GM10847 (cell line): ENCODE measurements around the gene RFX3.

ENCODE experiments used
- POLR2A ChIP-seq: IDR thresholded peaks from 2 replicates; pipeline ENCODE4 v1.6.1; 2011; ENCODE audit not compliant: insufficient read length; ENCODE audit errors: extremely low read depth

Gene RFX3

GRCh38 chr9:3473405-3473804 lies 52.4 kb downstream of the RFX3 start:
- TF ChIP-seq POLR2A, result no peak

- TF ChIP-seq POLR2A, result no peak
Observed at GRCh38 chr9:3471883-3472282, 53.9 kb downstream of the RFX3 start.

DNA sequence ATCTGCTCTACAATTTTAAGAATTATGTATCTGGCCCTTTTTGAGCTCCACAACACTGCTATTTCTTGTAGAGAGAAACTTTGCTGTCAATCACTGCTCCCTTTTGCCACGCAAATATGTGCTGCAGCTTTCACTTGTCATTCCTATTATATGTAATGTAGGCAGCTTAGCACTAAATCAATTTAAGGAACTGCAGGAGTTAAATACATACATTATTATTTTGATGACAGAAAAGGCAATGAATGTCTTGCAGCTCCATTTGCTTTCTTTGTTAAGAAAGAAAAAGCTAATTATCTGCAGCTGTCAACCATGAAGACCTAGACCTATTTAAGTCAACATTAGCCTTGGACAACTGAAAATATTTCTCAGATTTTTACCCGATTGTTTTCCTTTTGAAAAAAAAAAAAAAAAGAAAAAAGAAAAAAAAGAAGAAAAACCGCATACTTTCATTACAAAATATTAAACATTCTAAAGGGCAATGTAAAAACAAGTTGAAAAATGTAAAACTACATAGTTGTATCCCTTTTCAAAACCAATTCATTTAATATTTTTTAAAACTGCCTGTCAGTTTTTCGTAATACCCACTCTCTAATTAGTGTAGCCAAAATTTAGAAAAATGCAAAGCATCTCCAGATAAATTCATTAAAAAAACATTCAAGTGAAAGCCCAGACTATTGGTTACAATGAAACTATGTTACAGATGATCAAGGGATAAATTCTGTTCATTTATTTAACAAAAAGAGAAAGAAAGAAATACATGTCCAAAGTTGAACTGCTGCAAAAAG lies 57.2 kb downstream of the RFX3 start:
- no peak for TF ChIP-seq POLR2A

GRCh38 chr9:3467593-3468219 lies 58.1 kb downstream of the RFX3 start:
- TF ChIP-seq POLR2A, result no peak

DNA sequence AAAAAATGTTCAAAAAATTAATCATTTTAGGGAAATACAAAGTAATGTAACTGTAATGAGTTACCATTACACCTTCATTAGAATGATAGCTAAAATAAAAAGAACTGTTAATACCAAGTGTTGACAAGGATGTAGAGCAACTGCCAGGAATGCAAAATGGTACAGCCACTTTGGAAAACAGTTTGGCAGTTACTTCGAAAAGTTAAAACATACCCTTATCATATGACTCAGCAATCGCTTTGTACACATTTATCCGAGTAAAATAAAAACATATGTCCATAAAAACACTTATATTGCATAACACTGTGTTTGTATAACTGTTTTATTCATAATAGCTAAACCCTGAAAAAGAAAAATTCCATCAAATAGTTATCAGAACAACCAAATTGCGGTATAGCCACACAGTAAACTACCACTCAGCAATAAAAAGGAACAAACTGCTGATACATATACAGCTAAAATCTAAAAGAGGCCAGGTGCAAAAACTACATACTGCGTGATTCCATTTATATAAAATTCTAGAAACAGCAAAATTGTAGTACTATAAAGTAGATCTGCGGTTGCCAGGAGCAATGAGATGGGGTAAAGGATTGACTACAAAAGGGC lies 61.7 kb downstream of the RFX3 start:
- no peak for TF ChIP-seq POLR2A

GRCh38 chr9:3458806-3459475 lies 66.9 kb downstream of the RFX3 start:
- TF ChIP-seq POLR2A, result no peak

DNA sequence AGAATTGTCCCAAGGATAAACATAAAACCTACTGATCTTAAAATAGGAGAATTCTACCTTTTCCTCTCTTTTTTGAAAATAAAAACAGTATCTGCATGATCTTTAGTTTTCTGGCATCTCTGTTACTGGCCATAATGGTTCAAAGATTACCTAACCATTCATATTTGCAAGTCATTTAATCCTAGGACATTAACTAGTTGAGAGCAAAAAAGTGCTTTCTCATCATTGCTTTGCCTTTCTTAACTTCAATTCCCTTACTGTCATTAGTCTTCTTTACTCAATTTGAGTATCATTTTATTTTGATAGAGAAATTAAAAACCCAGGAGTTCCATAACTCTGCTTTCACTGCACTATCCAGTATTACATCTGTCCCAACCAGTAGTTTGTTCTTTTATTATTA lies 68.6 kb downstream of the RFX3 start:
- no peak for TF ChIP-seq POLR2A

DNA sequence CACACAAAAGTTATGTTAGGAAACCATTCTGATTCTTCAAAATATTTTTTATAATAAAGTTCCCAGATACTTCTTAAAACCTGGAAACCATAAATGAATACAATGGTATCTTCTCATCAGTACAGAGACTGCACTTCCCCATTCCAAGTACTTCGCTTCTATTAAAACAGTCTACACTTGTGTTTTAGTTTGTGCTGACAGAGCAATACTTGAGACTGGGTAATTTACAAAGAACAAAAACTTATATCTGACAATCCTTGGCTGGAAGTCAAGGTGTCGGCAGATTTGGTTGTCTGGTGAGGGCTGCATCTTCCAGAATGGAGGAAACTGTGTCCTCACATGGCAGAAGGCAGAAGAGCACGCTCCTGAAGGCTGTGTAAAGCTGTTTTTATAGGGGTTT lies 70.1 kb downstream of the RFX3 start:
- no peak for TF ChIP-seq POLR2A

DNA sequence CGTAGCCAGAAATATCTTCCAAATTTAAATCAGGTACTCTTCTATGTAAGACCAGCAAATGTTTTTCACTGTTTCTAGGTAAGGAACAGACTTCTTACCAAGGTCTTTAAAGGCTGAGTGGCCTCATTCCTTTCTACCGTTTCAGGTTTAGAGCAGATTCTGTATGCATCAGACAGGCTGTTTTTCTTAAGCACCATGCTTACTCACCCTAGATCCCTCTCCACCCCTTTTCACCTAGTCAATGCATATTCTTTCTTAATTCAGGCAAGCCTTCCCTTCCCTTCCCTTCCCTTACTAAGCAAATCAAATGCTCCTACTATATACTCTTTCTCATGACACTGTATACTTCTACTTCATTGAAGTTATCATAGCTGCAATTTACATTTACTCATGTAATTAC lies 70.7 kb downstream of the RFX3 start:
- no peak for TF ChIP-seq POLR2A

DNA sequence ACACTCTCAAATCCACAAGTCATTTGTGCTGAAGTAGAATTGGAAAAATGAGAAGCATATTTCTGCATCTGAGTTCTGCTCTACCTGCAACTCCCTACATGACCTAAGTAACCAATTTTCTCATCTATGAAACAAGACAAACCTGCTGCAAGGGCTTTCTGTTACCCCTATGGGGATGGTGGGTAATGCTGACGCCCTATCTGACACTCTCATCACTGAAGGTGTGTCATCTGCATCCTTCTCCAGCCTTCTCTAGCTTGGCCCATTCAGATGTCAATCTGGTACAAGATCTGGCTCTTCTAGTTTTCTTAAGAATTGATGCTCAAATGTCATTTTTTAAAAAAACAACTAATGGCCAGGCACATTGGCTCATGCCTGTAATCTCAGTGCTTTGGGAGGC lies 73.8 kb downstream of the RFX3 start:
- no peak for TF ChIP-seq POLR2A

DNA sequence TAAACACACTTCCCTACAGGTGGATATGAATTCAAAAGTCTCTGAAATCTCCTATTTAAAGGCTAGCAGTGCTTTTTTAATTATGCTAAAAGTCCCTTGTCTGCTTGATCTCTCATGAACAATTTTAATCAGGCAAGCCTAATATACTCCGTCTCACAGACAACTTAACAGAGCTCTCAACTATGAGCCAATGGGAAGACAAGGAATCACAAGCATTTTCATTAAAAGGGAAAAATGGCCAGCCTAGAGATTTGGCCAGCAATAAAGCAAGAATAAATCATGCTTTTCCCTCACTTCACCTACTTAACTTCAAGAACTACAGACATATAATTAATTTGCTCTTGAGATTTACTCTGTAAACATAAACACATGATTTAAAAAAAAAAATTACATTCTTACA lies 78.0 kb downstream of the RFX3 start:
- no peak for TF ChIP-seq POLR2A

DNA sequence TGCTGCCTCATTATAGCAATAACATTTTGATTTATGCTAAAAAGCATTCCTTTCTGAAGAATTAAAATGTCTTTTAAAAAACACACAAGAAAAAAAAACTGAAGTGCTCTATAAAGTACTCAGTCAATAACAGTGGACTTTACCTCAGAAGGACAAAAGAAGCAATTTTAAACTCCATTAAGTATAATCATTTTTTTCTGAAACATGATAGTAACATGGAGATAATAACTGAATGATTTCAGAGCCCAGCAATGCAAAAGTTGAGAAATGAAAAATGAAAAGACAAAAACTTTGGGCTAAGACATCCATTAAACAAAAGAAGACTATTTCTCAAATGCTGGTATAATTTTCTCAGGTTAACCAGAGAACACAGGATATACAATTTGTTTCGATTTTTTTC lies 78.7 kb downstream of the RFX3 start:
- no peak for TF ChIP-seq POLR2A

- TF ChIP-seq POLR2A, result no peak
Observed at GRCh38 chr9:3446313-3446712, 79.5 kb downstream of the RFX3 start.

- no peak for TF ChIP-seq POLR2A
Observed at GRCh38 chr9:3444016-3444415, 81.8 kb downstream of the RFX3 start.

DNA sequence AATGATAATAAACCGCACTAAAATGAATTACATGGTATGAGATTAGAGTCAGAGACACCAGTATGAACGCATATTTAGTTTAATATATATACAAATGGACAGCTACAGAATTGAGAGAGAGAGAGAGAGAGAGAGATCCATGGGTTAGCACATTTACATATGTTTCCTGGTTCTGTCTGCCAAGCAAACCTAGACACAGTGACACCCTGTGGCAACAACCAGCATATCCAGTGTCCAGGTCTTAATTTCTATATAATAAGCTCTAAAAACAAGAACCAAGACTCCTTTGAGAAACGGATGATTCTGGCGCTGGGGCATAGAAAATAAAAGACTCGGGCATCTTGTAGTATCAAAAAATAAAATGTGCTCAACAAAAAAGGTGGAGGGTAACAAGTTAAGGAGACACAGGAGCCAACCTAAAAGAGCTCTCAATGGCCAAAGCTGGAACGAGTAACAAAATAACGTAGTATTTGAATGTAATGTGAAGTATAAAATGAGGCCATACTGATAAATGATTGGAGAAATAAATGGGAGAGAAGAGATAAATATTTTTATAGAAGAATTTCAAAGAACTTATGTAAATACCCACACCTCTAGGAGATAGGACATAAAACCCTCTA lies 84.5 kb downstream of the RFX3 start:
- no peak for TF ChIP-seq POLR2A

GRCh38 chr9:3436629-3437420 lies 89.0 kb downstream of the RFX3 start:
- no peak for TF ChIP-seq POLR2A
